H9 (cell line): ENCODE results near the gene E2F4. TPM values are rescaled to one million over a fixed set of nuclear protein-coding genes. Genes with fewer than 3 reads are reported as not detected.

Experiments used
- DNase-seq: peaks from one replicate; pipeline ENCODE4 v3.0.0-alpha.2; 2017
- H2AFZ ChIP-seq: one replicate; pipeline ENCODE4 v1.6.1; 2013; ENCODE audit warnings: mild to moderate bottlenecking, low read length, control low read depth, moderate library complexity
- H2AK5ac ChIP-seq: 2 replicates; pipeline ENCODE4 v1.6.1; 2013; ENCODE audit warnings: low read length, control low read depth, mixed read lengths; ENCODE audit not compliant: insufficient read length
- H2BK120ac ChIP-seq: one replicate; pipeline ENCODE4 v1.6.1; 2013; ENCODE audit warnings: low read depth, mild to moderate bottlenecking, low read length, control low read depth, inconsistent platforms; ENCODE audit not compliant: poor library complexity, severe bottlenecking
- H2BK12ac ChIP-seq: 2 replicates; pipeline ENCODE4 v1.6.1; 2013; ENCODE audit warnings: low read length, control low read depth, mixed read lengths, low read depth; ENCODE audit not compliant: insufficient read length
- H2BK15ac ChIP-seq: 2 replicates; pipeline ENCODE4 v1.6.1; 2013; ENCODE audit warnings: low read depth, low read length, control low read depth
- H2BK20ac ChIP-seq: one replicate; pipeline ENCODE4 v1.6.1; 2013; ENCODE audit warnings: low read depth, mild to moderate bottlenecking, low read length, control low read depth, inconsistent platforms; ENCODE audit not compliant: poor library complexity, severe bottlenecking
- H2BK5ac ChIP-seq: 2 replicates; pipeline ENCODE4 v1.6.1; 2013; ENCODE audit warnings: low read length, control low read depth, mixed read lengths; ENCODE audit not compliant: insufficient read length
- H3K14ac ChIP-seq: 2 replicates; pipeline ENCODE4 v1.6.1; 2013; ENCODE audit warnings: low read length, control low read depth; ENCODE audit not compliant: insufficient read depth
- H3K18ac ChIP-seq: 2 replicates; pipeline ENCODE4 v1.6.1; 2013; ENCODE audit warnings: low read depth, mild to moderate bottlenecking, mixed read lengths, low read length, control low read depth; ENCODE audit not compliant: insufficient read length
- H3K23ac ChIP-seq: 2 replicates; pipeline ENCODE4 v1.6.1; 2013; ENCODE audit warnings: low read length, control low read depth, mixed read lengths, low read depth; ENCODE audit not compliant: insufficient read length
- H3K23me2 ChIP-seq: 2 replicates; pipeline ENCODE4 v1.6.1; 2013; ENCODE audit warnings: low read depth, mild to moderate bottlenecking, mixed read lengths, low read length, control low read depth; ENCODE audit not compliant: insufficient read length, poor library complexity, severe bottlenecking
- H3K27ac ChIP-seq: 2 replicates; pipeline ENCODE4 v1.5.1; 2013; ENCODE audit warnings: low read length, control low read depth, mixed read lengths, low read depth; ENCODE audit not compliant: insufficient read length
- H3K27me3 ChIP-seq: 2 replicates; pipeline ENCODE4 v1.6.1; 2013; ENCODE audit warnings: low read length, control low read depth, inconsistent platforms; ENCODE audit not compliant: insufficient read depth
- H3K4ac ChIP-seq: 2 replicates; pipeline ENCODE4 v1.6.1; 2013; ENCODE audit warnings: low read depth, mild to moderate bottlenecking, control low read depth, inconsistent platforms, low read length, moderate library complexity
- H3K4me1 ChIP-seq: 2 replicates; pipeline ENCODE4 v1.6.1; 2013; ENCODE audit warnings: low read length, control low read depth, inconsistent platforms; ENCODE audit not compliant: insufficient read depth
- H3K4me2 ChIP-seq: 2 replicates; pipeline ENCODE4 v1.6.1; 2013; ENCODE audit warnings: low read length, control low read depth, mixed read lengths; ENCODE audit not compliant: insufficient read length, insufficient read depth
- H3K56ac ChIP-seq: 2 replicates; pipeline ENCODE4 v1.6.1; 2013; ENCODE audit warnings: low read depth, mild to moderate bottlenecking, mixed read lengths, low read length, control low read depth; ENCODE audit not compliant: insufficient read length
- H3K79me1 ChIP-seq: 2 replicates; pipeline ENCODE4 v1.6.1; 2013; ENCODE audit warnings: low read depth, mild to moderate bottlenecking, moderate library complexity, low read length, control low read depth, inconsistent platforms; ENCODE audit not compliant: insufficient read depth, poor library complexity, severe bottlenecking
- H3K79me2 ChIP-seq: 2 replicates; pipeline ENCODE4 v1.6.1; 2013; ENCODE audit warnings: low read length, control low read depth, inconsistent platforms; ENCODE audit not compliant: insufficient read depth
- H3K9ac ChIP-seq: 2 replicates; pipeline ENCODE4 v1.6.1; 2013; ENCODE audit warnings: low read length, control low read depth, mixed read lengths; ENCODE audit not compliant: insufficient read length; ENCODE audit errors: extremely low read depth
- H3K9me3 ChIP-seq: one replicate; pipeline ENCODE4 v1.6.1; 2013; ENCODE audit warnings: low read depth, low read length, inconsistent platforms; ENCODE audit not compliant: control insufficient read depth
- H3T11ph ChIP-seq: one replicate; pipeline ENCODE4 v1.6.1; 2013; ENCODE audit warnings: mild to moderate bottlenecking, low read length, control low read depth, inconsistent platforms
- H4K20me1 ChIP-seq: one replicate; pipeline ENCODE4 v1.6.1; 2013; ENCODE audit not compliant: control insufficient read depth, insufficient read length, insufficient read depth
- H4K5ac ChIP-seq: 2 replicates; pipeline ENCODE4 v1.6.1; 2013; ENCODE audit warnings: low read depth, mild to moderate bottlenecking, mixed read lengths, low read length, control low read depth; ENCODE audit not compliant: insufficient read length
- H4K8ac ChIP-seq: replicated peaks from 2 replicates; pipeline ENCODE4 v1.6.1; 2013; ENCODE audit warnings: low read length, control low read depth, mixed read lengths, low read depth; ENCODE audit not compliant: insufficient read length
- H4K91ac ChIP-seq: 2 replicates; pipeline ENCODE4 v1.6.1; 2013; ENCODE audit warnings: low read depth, mild to moderate bottlenecking, moderate library complexity, mixed read lengths, low read length, control low read depth; ENCODE audit not compliant: insufficient read length
- H3K27ac Mint-ChIP-seq, 3 experiments: 2 replicates in 2 of 3; 3 replicates in 1 of 3; pipeline ENCODE4 v1.8.0; 2020 to 2021; ENCODE audit warnings: mixed read lengths in 3 of 3, mild to moderate bottlenecking in 1 of 3, moderate library complexity in 1 of 3
- H3K27me3 Mint-ChIP-seq: 2 replicates; pipeline ENCODE4 v1.8.0; 2021; ENCODE audit warnings: low read depth, mild to moderate bottlenecking, moderate library complexity, mixed read lengths
- H3K36me3 Mint-ChIP-seq, 3 experiments: 2 replicates in 2 of 3; 3 replicates in 1 of 3; pipeline ENCODE4 v1.8.0; 2020 to 2021; ENCODE audit warnings: low read depth in 3 of 3, mixed read lengths in 3 of 3; ENCODE audit not compliant: insufficient read depth in 1 of 3
- H3K4me1 Mint-ChIP-seq, 2 experiments: 2 replicates each; pipeline ENCODE4 v1.8.0; 2020; ENCODE audit warnings: mixed read lengths in 2 of 2
- H3K4me3 Mint-ChIP-seq, 2 experiments: 2 replicates in 1 of 2; 3 replicates in 1 of 2; pipeline ENCODE4 v1.8.0; 2020 to 2021; ENCODE audit warnings: mild to moderate bottlenecking in 2 of 2, mixed read lengths in 2 of 2, moderate library complexity in 1 of 2
- H3K9me3 Mint-ChIP-seq, 2 experiments: 2 replicates in 1 of 2; 3 replicates in 1 of 2; pipeline ENCODE4 v1.8.0; 2020; ENCODE audit warnings: mild to moderate bottlenecking in 2 of 2, mixed read lengths in 2 of 2, moderate library complexity in 1 of 2
- WGBS: extraction: QIAGEN DNeasy Blood & Tissue Kit; methylation state at CpG from one replicate; pipeline ENCODE4 v1.1.7; 2013; ENCODE audit warnings: missing lambda C conversion rate, low lambda C conversion rate, mixed read lengths; ENCODE audit not compliant: insufficient read length; ENCODE audit errors: extremely low coverage; 5-methylcytosine and 5-hydroxymethylcytosine counted together
- total RNA-seq: library from RNA; stranded (reverse); gene quantifications from 2 replicates; pipeline ENCODE4 v1.2.1, GENCODE V29; 2021
- TF ChIP-seq, protein P1 (sequence below): fragments of 200-600 bp; sonication (generic); conservative IDR thresholded peaks from 3 replicates; pipeline ENCODE4 v1.8.0; 2021; ENCODE audit warnings: antibody characterized with exemption, mild to moderate bottlenecking

The E2F4 gene
- total RNA-seq, 1 experiment from 2014 or later = 116 TPM

DNA sequence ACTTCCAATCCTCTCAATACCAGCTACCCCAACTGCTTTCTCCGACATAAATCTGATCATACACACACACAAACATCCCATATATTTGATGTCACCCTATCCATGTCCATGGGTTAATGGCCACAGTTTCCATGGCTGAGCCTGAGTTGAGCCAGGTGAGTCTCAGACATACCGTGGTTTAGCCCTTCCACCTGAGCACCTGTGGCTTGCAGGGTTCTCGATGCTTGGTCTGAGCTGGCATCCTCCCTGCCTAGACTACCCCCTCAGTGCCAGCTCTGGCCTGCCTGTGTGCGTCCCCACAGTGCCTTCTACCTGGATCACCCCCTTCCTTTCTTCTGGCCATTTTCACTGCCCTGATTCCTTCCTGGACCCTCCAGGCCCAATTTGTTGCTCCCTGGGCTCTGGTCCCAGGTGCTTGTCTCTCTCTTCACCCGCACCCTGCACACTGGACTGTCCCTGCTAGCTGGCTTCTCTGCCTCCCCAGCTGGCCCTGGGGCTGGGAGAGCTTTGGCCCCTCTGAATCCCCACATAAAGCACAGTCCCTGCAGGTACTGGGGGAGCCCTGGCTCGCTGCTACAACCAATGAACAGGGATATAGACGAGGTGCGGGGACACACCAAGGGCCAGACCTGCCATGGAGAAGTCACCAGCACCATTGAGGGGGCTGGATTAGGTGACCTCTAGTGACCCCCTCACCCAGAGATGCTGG is 14.3 kb downstream of the E2F4 start:
- Histone ChIP-seq H4K5ac (no peak overlapping the region), H3K23ac (no peak overlapping the region), H3K4me1 (no peaks in the 10 kb centered on the region), H2AK5ac (no peak overlapping the region), H3K9me3 (no peaks in the 10 kb centered on the region), H4K20me1 (no peaks in the 10 kb centered on the region), H3K18ac (no peak overlapping the region), H3K4me2 (no peak overlapping the region), H4K91ac (no peak overlapping the region), H3K23me2 (no peaks in the 10 kb centered on the region), H3K4ac (no peak overlapping the region), H2AFZ (no peak overlapping the region), H2BK12ac (no peak overlapping the region), H3K56ac (no peak overlapping the region), H3K27ac (no peak overlapping the region), H2BK120ac (no peak overlapping the region), H4K8ac (no peak overlapping the region), H3K79me2 (no peaks in the 10 kb centered on the region), H2BK5ac (no peak overlapping the region), H2BK15ac (no peak overlapping the region), H3K9ac (no peak overlapping the region), H3K14ac (no peak overlapping the region), H3T11ph (no peak overlapping the region), H3K27me3 (no peaks in the 10 kb centered on the region; the same call in 1 of the 2 replicates), H3K79me1 (no peaks in the 10 kb centered on the region), H2BK20ac (no peak overlapping the region)
- Mint-ChIP-seq H3K27me3 (peaks cover 6% of the 10 kb centered on the region), H3K4me3 (no peak overlapping the region; a peak in 1 of 5 replicates), H3K9me3 (no peaks in the 10 kb centered on the region), H3K27ac (peak overlapping the region in 1 of 3 experiments; percentile 86; a peak in 3 of 7 replicates), H3K36me3 (peaks cover 0 to 16% (median 2%) of the 10 kb centered on the region in 3 experiments; a peak in 4 of 7 replicates), H3K4me1 (peaks cover 10 to 12% of the 10 kb centered on the region in 2 experiments; a peak in 3 of 4 replicates)
- no CpG with 5 or more reads among the region's 8 CpGs for WGBS
- DNase-seq = no peak
- TF ChIP-seq, protein P1, sequence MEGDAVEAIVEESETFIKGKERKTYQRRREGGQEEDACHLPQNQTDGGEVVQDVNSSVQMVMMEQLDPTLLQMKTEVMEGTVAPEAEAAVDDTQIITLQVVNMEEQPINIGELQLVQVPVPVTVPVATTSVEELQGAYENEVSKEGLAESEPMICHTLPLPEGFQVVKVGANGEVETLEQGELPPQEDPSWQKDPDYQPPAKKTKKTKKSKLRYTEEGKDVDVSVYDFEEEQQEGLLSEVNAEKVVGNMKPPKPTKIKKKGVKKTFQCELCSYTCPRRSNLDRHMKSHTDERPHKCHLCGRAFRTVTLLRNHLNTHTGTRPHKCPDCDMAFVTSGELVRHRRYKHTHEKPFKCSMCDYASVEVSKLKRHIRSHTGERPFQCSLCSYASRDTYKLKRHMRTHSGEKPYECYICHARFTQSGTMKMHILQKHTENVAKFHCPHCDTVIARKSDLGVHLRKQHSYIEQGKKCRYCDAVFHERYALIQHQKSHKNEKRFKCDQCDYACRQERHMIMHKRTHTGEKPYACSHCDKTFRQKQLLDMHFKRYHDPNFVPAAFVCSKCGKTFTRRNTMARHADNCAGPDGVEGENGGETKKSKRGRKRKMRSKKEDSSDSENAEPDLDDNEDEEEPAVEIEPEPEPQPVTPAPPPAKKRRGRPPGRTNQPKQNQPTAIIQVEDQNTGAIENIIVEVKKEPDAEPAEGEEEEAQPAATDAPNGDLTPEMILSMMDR = no peak
